GM12874 (cell line): Measurements from ENCODE around the gene NLRC4.

Source experiments
- TF ChIP-seq, protein P1 (sequence below): IDR thresholded peaks from 2 replicates; pipeline ENCODE4 v1.5.1; 2011; ENCODE audit warnings: low read depth, mild to moderate bottlenecking, control low read depth, low read length, moderate library complexity; ENCODE audit not compliant: insufficient read depth

Gene NLRC4

DNA sequence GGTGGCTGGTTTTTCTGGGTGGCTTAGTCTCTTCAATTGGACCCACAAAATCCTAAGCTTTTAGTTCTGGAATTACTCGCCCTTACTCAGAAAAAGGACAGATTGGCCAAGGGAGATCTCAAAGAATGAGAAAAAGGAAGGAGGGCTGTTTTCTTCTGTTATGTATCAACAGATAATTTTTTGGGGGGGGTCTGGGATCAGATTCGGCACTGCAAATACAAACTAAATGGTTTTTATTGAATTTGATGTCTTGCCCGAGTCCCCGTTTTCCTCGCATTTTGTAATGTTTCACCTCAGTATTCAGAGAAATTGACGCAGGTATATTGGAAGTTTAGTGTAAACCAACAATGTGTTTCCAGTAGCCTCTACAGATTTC is 13.8 kb upstream of the NLRC4 start:
- TF ChIP-seq, protein P1, sequence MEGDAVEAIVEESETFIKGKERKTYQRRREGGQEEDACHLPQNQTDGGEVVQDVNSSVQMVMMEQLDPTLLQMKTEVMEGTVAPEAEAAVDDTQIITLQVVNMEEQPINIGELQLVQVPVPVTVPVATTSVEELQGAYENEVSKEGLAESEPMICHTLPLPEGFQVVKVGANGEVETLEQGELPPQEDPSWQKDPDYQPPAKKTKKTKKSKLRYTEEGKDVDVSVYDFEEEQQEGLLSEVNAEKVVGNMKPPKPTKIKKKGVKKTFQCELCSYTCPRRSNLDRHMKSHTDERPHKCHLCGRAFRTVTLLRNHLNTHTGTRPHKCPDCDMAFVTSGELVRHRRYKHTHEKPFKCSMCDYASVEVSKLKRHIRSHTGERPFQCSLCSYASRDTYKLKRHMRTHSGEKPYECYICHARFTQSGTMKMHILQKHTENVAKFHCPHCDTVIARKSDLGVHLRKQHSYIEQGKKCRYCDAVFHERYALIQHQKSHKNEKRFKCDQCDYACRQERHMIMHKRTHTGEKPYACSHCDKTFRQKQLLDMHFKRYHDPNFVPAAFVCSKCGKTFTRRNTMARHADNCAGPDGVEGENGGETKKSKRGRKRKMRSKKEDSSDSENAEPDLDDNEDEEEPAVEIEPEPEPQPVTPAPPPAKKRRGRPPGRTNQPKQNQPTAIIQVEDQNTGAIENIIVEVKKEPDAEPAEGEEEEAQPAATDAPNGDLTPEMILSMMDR = no peak

DNA sequence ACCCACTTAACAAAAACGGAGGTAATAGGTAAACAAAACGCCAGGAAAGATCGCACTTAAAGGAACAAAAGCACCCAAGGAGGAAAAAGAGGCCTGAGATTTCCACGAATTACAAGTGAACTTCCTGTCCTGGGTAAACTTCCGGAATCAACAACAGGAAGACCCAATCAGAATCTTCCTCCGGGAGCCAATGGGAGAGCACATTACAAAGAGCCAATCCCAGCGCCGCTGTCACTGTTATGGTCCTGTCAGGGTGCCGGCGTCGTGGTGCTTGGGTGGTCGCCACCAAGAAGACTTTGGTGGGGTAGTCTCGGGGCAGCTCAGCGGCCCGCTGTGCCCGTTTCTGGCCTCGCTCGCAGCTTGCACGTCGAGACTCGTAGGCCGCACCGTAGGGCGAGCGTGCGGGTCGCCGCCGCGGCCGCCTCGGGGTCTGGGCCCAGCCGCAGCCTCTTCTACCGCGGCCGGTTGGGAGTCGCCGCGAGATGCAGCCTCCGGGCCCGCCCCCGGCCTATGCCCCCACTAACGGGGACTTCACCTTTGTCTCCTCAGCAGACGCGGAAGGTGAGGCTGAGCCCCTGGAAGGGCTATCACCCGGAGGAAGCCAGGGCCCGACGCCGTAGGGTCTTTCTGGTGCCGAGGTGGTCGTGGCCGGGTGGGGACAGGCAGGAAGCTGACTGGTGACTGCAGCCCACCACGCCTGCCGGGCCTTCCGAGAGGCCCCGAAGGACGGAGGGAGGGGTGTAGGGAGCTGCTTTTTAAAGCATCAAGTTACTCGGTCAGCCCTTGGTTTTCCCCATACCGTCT is 13.2 kb upstream of the NLRC4 start, which contains the start of gene YIPF4:
YIPF4 (plus strand) TSS at position 231 of the 804 bp plus-strand sequence; CDS start at position 483, 252 bp downstream.
- TF ChIP-seq, protein P1 = no peak

DNA sequence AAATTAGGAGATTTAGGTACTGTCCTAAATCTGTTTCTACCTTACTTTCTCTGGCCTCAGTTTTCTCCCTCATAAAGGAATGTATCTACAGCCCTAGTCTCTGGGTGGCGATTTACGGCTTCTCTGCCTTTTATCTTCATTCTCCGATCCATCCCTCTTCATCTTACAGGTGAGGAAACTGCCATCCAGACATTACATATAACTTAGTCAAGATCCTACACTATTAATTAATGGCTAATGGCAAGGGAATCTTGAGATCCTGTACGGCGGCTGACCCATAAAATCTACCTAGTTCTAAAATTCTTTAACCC is 12.6 kb upstream of the NLRC4 start:
- TF ChIP-seq, protein P1 = no peak

DNA sequence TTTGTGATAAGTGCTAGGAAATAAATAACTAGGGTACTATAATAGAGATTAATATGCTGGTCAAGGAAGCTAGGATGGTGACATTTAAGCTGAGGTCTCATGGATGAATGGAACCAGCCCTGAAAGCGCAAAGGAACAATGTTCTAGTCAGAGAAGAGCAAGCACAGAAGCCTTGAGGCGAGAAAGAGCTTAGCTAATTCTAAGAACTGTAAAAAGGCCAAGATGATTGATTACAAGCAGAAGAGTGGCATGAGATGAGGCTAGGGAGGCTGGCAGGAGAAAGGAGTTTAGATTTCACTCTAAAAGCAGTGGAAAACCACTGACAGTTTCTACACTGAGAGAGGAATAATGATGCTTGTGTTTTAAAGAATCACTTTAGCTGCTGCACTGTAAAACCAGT is 9.6 kb upstream of the NLRC4 start:
- TF ChIP-seq, protein P1 = no peak

DNA sequence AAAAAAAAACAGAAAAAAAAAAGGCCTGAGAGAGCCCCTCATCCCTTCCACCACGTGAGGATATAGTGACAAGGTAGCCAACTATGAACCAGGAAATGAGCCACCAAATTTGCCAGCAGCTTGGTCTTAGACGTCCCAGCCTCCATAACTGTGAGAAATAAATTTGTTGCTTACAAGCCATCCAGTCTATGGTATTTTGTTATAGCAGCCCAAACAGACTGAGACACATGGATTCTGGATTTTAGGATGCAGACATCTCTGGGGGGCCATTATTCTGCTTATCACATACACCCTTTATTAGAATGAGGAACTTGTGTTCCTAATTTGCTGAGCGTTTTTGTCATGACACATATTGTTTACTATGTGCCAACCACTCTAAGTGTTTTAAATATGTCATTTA is 7.6 kb upstream of the NLRC4 start:
- TF ChIP-seq, protein P1 = no peak

DNA sequence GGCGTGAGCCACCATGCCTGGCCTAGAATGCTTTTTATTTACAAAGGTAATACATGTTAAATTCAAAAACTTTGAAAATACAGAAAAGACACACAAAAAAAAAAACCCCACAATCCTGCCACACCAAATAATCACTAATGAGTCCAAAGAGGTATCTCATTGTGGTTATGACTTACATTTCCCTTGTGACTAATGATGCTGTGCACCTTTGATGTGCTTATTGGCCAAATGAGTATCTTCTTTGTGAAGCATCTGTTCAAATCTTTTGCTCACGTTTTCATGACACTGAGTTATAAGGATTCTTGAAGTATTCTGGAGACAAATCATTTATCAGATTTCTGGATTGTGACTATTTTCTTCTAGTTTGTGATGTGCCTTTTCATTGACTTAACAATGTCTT is 6.4 kb upstream of the NLRC4 start:
- TF ChIP-seq, protein P1 = no peak

DNA sequence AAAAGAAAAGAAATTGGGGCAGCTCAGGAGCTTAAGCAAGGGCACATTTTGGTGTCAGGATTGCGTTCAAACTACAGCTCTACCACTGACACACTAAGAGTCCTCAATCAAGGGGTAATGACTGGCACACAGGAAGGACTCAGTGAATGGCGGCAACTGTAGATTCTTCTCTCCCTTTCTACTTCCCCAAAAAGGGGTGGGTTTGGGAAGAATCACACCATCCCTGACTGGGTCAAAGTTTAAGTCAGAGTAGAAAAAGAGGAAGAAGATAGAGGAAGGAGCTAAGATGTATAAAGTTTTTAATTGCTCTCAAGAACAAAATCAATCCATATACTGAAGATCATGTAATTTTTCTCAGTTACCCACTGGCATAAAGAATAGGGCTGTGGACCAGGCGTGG is 2.6 kb downstream of the NLRC4 start:
- TF ChIP-seq, protein P1 = no peak
